HepG2 (cell line): ENCODE measurements around the gene ANO9. TPM values are rescaled to one million over a fixed set of nuclear protein-coding genes. Genes with fewer than 3 reads are reported as not detected.
A peak's percentile ranks its signal among the peaks of the same experiment; 100 is the strongest.

Source experiments
- ATAD3A ChIP-seq: sonication (generic); formaldehyde crosslinking; IDR thresholded peaks from 2 replicates; pipeline ENCODE4 v1.4.0; 2020; ENCODE audit warnings: missing genetic modification reagents
- HMG20B ChIP-seq: conservative IDR thresholded peaks from 2 replicates; pipeline ENCODE4 v1.6.1; 2016; ENCODE audit warnings: missing genetic modification reagents, missing compliant biosample characterization
- MXI1 ChIP-seq: IDR thresholded peaks from 3 replicates; pipeline ENCODE4 v1.6.1; 2012; ENCODE audit warnings: low read depth, low read length, inconsistent platforms, borderline replicate concordance
- NRL ChIP-seq: sonication (generic); formaldehyde crosslinking; IDR thresholded peaks from 2 replicates; pipeline ENCODE4 v1.5.0; 2020; ENCODE audit warnings: missing genetic modification reagents, mild to moderate bottlenecking, moderate library complexity, borderline replicate concordance
- SRY ChIP-seq: sonication (generic); formaldehyde crosslinking; IDR thresholded peaks from 2 replicates; pipeline ENCODE4 v1.8.0; 2022; ENCODE audit warnings: mild to moderate bottlenecking, missing genetic modification reagents
- TRIM24 ChIP-seq: sonication (generic); formaldehyde crosslinking; IDR thresholded peaks from 2 replicates; pipeline ENCODE4 v1.8.0; 2022; ENCODE audit warnings: mild to moderate bottlenecking, missing genetic modification reagents
- ZMYM2 ChIP-seq: sonication (generic); formaldehyde crosslinking; IDR thresholded peaks from 2 replicates; pipeline ENCODE4 v1.8.0; 2022; ENCODE audit warnings: mild to moderate bottlenecking, missing genetic modification reagents
- ZNF749 ChIP-seq: sonication (generic); formaldehyde crosslinking; IDR thresholded peaks from 2 replicates; pipeline ENCODE4 v1.8.0; 2022; ENCODE audit warnings: mild to moderate bottlenecking, missing genetic modification reagents, moderate library complexity, borderline replicate concordance
- polyA plus RNA-seq, 8 experiments: library from polyadenylated mRNA; depleted of rRNA in 3 of 8; stranded (reverse) in 7 of 8; unstranded in 1 of 8; fragments of >200 nt; fragmentation: Illumina TruSeq in 4 of 8; extraction: Trizol in 4 of 8; gene quantifications; 2 replicates each; pipeline versions ENCODE4 v1.2.1 to v1.2.3, GENCODE V29; 2011 to 2016; ENCODE audit warnings: low read depth in 4 of 8, missing spikeins in 1 of 8, mixed read lengths in 1 of 8; ENCODE audit not compliant: insufficient read depth in 1 of 8
- total RNA-seq, 5 experiments: library from RNA; depleted of rRNA; stranded (reverse); fragments of >200 nt; fragmentation: Illumina TruSeq; extraction: Trizol; gene quantifications; 2 replicates each; pipeline ENCODE4 v1.2.3, GENCODE V29; 2016; ENCODE audit warnings: low read depth in 1 of 5
- TF ChIP-seq, protein P1 (sequence below), 2 experiments: IDR thresholded peaks; 2 replicates each; pipeline ENCODE4 v1.6.1; 2011 to 2012; ENCODE audit warnings: low read length in 2 of 2, borderline replicate concordance in 1 of 2, low read depth in 1 of 2, mild to moderate bottlenecking in 1 of 2, moderate library complexity in 1 of 2
- TF ChIP-seq, protein P2 (sequence below): IDR thresholded peaks from 2 replicates; pipeline ENCODE4 v1.6.1; 2016; ENCODE audit warnings: mild to moderate bottlenecking, missing biosample characterization, missing genetic modification reagents
- TF ChIP-seq, protein P3 (sequence below), 2 experiments: sonication (generic) in 1 of 2; formaldehyde crosslinking in 1 of 2; IDR thresholded peaks; 2 replicates each; pipeline versions ENCODE4 v1.6.1 to v1.9.0; 2014 to 2022; ENCODE audit warnings: antibody characterized with exemption in 1 of 2, borderline replicate concordance in 1 of 2, inconsistent platforms in 1 of 2, low read depth in 1 of 2, missing genetic modification reagents in 1 of 2
- TF ChIP-seq, protein P4 (sequence below): sonication (generic); formaldehyde crosslinking; IDR thresholded peaks from 2 replicates; pipeline ENCODE4 v1.4.0; 2020; ENCODE audit warnings: mild to moderate bottlenecking, missing genetic modification reagents, borderline replicate concordance

ANO9 gene
- total and polyA plus RNA-seq, 2 of the 13 experiments (the other 11 are each of a cell fraction or from before 2014, with no cell fraction given): 8.9 to 14.3 TPM

DNA sequence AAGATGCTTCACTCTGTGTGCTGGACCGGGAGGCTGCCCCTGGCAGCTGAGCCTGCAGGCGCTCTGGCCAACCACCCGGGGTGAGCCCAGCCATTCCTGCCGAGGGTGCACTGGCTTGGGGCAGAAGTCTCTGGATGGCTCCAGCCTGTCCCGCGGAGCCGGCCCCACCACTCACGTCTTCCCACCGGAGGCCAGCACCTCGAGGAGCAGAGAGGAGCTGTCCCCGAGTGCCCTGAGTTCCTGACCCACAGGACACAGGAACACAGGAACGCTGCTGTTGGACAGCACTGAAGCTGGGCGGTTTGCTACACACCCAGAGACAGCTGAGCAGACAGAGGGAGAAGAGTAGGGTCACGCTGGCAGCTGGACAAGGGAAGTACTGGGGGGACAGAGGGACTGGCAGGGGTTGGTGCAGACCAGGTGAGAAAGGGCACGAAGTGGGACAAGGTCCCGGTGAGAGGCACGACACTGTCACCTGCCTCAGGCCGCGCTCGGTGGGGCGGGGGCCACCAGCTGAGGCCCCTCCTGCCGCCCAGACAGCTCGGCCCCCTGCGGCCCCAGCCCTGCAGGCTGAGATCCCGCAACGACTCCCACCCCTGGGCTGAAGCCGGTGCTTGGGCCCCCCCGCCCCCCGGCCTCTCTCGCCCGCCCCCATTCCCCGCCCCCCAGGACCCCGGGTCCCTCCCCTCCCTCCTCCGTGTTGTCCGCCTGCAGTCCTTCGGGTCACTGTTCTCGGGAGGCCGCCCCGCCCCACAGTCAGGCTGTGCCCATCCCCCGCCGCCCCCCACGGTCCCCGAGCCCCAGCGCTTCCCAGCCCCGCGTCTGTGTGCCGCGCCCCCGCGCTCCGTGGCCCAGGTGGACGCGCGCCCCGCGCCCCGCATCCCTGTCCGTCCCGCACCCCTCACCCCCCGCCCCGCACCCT, 73.1 kb downstream of the ANO9 start (continued):
- TF ChIP-seq ZNF749 (CRISPR knock-in tag): no peak
- TF ChIP-seq, protein P1, sequence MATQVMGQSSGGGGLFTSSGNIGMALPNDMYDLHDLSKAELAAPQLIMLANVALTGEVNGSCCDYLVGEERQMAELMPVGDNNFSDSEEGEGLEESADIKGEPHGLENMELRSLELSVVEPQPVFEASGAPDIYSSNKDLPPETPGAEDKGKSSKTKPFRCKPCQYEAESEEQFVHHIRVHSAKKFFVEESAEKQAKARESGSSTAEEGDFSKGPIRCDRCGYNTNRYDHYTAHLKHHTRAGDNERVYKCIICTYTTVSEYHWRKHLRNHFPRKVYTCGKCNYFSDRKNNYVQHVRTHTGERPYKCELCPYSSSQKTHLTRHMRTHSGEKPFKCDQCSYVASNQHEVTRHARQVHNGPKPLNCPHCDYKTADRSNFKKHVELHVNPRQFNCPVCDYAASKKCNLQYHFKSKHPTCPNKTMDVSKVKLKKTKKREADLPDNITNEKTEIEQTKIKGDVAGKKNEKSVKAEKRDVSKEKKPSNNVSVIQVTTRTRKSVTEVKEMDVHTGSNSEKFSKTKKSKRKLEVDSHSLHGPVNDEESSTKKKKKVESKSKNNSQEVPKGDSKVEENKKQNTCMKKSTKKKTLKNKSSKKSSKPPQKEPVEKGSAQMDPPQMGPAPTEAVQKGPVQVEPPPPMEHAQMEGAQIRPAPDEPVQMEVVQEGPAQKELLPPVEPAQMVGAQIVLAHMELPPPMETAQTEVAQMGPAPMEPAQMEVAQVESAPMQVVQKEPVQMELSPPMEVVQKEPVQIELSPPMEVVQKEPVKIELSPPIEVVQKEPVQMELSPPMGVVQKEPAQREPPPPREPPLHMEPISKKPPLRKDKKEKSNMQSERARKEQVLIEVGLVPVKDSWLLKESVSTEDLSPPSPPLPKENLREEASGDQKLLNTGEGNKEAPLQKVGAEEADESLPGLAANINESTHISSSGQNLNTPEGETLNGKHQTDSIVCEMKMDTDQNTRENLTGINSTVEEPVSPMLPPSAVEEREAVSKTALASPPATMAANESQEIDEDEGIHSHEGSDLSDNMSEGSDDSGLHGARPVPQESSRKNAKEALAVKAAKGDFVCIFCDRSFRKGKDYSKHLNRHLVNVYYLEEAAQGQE (IDR thresholded peaks at IDR 0.05; ENCODE audit: borderline replicate concordance in 1 of 2, low read depth in 1 of 2, low read length in 2 of 2): peak in 1 of 2 experiments; percentile 69; a peak in 2 of 4 replicates
- TF ChIP-seq, protein P2, sequence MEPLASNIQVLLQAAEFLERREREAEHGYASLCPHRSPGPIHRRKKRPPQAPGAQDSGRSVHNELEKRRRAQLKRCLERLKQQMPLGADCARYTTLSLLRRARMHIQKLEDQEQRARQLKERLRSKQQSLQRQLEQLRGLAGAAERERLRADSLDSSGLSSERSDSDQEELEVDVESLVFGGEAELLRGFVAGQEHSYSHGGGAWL: no peak
- TF ChIP-seq SRY (CRISPR knock-in tag): no peak
- no peak for TF ChIP-seq ZMYM2 (CRISPR knock-in tag)
- no peak for TF ChIP-seq MXI1
- TF ChIP-seq NRL (CRISPR knock-in tag): 0 out of 2 replicates have a peak, but pooled peaks have one; percentile 44
- TF ChIP-seq HMG20B (CRISPR knock-in tag): no peak
- TF ChIP-seq, protein P3, sequence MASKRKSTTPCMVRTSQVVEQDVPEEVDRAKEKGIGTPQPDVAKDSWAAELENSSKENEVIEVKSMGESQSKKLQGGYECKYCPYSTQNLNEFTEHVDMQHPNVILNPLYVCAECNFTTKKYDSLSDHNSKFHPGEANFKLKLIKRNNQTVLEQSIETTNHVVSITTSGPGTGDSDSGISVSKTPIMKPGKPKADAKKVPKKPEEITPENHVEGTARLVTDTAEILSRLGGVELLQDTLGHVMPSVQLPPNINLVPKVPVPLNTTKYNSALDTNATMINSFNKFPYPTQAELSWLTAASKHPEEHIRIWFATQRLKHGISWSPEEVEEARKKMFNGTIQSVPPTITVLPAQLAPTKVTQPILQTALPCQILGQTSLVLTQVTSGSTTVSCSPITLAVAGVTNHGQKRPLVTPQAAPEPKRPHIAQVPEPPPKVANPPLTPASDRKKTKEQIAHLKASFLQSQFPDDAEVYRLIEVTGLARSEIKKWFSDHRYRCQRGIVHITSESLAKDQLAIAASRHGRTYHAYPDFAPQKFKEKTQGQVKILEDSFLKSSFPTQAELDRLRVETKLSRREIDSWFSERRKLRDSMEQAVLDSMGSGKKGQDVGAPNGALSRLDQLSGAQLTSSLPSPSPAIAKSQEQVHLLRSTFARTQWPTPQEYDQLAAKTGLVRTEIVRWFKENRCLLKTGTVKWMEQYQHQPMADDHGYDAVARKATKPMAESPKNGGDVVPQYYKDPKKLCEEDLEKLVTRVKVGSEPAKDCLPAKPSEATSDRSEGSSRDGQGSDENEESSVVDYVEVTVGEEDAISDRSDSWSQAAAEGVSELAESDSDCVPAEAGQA (IDR thresholded peaks at IDR 0.05; ENCODE audit: low read depth): no peak
- TF ChIP-seq, protein P3 (CRISPR knock-in tag; IDR thresholded peaks at IDR 0.05; ENCODE audit: borderline replicate concordance): no peak
- TF ChIP-seq ATAD3A (CRISPR knock-in tag): no peak
- TF ChIP-seq, protein P4, sequence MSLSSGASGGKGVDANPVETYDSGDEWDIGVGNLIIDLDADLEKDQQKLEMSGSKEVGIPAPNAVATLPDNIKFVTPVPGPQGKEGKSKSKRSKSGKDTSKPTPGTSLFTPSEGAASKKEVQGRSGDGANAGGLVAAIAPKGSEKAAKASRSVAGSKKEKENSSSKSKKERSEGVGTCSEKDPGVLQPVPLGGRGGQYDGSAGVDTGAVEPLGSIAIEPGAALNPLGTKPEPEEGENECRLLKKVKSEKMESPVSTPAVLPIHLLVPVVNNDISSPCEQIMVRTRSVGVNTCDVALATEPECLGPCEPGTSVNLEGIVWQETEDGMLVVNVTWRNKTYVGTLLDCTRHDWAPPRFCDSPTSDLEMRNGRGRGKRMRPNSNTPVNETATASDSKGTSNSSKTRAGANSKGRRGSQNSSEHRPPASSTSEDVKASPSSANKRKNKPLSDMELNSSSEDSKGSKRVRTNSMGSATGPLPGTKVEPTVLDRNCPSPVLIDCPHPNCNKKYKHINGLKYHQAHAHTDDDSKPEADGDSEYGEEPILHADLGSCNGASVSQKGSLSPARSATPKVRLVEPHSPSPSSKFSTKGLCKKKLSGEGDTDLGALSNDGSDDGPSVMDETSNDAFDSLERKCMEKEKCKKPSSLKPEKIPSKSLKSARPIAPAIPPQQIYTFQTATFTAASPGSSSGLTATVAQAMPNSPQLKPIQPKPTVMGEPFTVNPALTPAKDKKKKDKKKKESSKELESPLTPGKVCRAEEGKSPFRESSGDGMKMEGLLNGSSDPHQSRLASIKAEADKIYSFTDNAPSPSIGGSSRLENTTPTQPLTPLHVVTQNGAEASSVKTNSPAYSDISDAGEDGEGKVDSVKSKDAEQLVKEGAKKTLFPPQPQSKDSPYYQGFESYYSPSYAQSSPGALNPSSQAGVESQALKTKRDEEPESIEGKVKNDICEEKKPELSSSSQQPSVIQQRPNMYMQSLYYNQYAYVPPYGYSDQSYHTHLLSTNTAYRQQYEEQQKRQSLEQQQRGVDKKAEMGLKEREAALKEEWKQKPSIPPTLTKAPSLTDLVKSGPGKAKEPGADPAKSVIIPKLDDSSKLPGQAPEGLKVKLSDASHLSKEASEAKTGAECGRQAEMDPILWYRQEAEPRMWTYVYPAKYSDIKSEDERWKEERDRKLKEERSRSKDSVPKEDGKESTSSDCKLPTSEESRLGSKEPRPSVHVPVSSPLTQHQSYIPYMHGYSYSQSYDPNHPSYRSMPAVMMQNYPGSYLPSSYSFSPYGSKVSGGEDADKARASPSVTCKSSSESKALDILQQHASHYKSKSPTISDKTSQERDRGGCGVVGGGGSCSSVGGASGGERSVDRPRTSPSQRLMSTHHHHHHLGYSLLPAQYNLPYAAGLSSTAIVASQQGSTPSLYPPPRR (CRISPR knock-in tag): no peak
- TF ChIP-seq TRIM24: no peak
